Activated T-helper 2 cell treated with anti-CD3 and anti-CD28 coated beads, Interferon-gamma antibody, Interleukin-2, Interleukin-4, amounts not matched to agents 10 μg/mL and 5 μg/mL and 100 μg/mL, durations not matched to agents 14 hours and 24 hours and 36 hours (primary cell): ENCODE results near the gene MAP2K6. TPM values are rescaled to one million over a fixed set of nuclear protein-coding genes. Genes with fewer than 3 reads are reported as not detected.

ENCODE experiments used
- DNase-seq: peaks from one replicate; pipeline ENCODE4 v3.0.0; 2021; ENCODE audit warnings: low spot score
- H3K27ac Mint-ChIP-seq: one replicate; pipeline ENCODE4 v1.8.0; 2021; ENCODE audit warnings: mixed read lengths
- H3K27me3 Mint-ChIP-seq: one replicate; pipeline ENCODE4 v1.8.0; 2021; ENCODE audit warnings: low read depth, mixed read lengths
- H3K36me3 Mint-ChIP-seq: one replicate; pipeline ENCODE4 v1.8.0; 2021; ENCODE audit warnings: low read depth, mixed read lengths
- H3K4me1 Mint-ChIP-seq: one replicate; pipeline ENCODE4 v1.8.0; 2021; ENCODE audit warnings: low read depth, mixed read lengths
- H3K4me3 Mint-ChIP-seq: one replicate; pipeline ENCODE4 v1.8.0; 2021; ENCODE audit warnings: low read depth, mild to moderate bottlenecking, moderate library complexity, mixed read lengths
- H3K9me3 Mint-ChIP-seq: one replicate; pipeline ENCODE4 v1.8.0; 2021; ENCODE audit warnings: mixed read lengths
- intact Hi-C: fragments of 100-400 bp; cut with micrococcal nuclease; formaldehyde crosslinking; loops from one replicate; pipeline ENCODE4 v1.15.1; 2023
- total RNA-seq: library from RNA; stranded (reverse); gene quantifications from 2 replicates; pipeline ENCODE4 v1.2.3, GENCODE V29; 2022

The MAP2K6 gene
- total RNA-seq, 1 donor from 2014 or later = 3.1 TPM

DNA sequence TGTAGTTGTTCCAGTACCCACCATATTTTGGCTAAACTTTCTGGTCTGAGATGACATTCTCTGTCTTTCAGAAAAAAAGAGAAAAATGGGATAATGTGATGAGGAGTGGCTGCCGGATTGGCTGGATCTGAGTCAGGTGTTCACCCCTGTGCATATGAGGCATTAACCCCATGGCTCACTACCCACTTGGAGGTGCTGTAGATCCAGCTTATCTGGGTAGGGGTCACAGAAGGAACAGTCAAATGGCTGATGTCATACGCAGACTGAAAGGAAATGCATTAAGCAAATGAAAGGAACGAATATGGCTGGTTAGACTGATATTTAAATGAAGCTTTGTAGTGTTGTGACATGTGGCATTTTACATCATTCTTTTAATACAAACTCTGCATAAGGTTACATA is 17.3 kb downstream of the MAP2K6 start:
- no peak overlapping the region for H3K4me3 Mint-ChIP-seq
- no peak for DNase-seq
- H3K27me3 Mint-ChIP-seq = no peaks in the 10 kb centered on the region
- no peak overlapping the region for H3K27ac Mint-ChIP-seq
- H3K36me3 Mint-ChIP-seq = no peaks in the 10 kb centered on the region
- H3K9me3 Mint-ChIP-seq = no peaks in the 10 kb centered on the region
- intact Hi-C loops = no loop called here
- H3K4me1 Mint-ChIP-seq = peaks cover 18% of the 10 kb centered on the region

DNA sequence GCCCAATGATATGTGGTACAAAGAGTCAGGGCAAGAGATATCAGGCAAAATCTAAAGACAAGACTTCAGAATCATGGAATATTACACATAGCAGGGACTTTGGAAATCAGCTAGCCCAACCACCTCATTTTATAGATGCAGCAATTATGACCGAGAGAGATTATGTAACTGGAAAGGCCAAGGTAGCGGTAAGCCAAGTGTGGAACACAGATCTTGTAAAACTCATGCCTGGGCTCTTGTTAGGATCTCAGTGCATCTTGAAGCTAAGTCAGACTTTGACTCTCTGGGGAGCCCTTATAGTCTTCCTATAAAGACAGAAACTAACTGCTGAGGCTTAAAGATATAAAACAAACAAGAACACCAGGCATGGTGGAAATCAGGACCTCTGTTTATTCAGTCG is 18.6 kb downstream of the MAP2K6 start:
- Mint-ChIP-seq H3K4me1 (peaks cover 18% of the 10 kb centered on the region), H3K27me3 (no peaks in the 10 kb centered on the region), H3K36me3 (no peaks in the 10 kb centered on the region), H3K27ac (no peak overlapping the region), H3K9me3 (no peaks in the 10 kb centered on the region), H3K4me3 (no peak overlapping the region)
- intact Hi-C loops = no loop called here
- no peak for DNase-seq

DNA sequence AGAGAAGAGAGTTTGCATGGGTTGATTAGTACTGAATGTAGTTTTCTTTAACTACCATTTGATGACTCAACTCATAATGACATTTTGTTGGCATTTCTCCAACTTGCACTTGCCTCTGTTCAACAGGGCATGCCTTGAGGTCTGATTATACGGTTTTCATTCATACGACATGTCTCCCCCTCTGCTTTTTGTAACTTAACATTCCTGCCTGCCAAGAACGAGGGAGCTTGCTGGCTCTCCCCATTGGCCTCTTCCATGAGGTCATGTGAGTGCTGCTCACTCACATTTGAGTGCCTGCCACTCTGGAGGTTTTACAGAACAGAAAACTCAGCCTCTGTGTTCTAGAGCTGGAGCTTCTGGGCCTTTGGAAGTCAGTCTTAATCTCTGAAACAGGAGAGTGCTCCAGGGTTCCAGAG is 19.7 kb downstream of the MAP2K6 start:
- Mint-ChIP-seq H3K27ac (no peak overlapping the region), H3K4me1 (peaks cover 12% of the 10 kb centered on the region), H3K9me3 (no peaks in the 10 kb centered on the region), H3K4me3 (no peak overlapping the region), H3K27me3 (no peaks in the 10 kb centered on the region), H3K36me3 (no peaks in the 10 kb centered on the region)
- intact Hi-C loops = no loop called here
- no peak for DNase-seq

DNA sequence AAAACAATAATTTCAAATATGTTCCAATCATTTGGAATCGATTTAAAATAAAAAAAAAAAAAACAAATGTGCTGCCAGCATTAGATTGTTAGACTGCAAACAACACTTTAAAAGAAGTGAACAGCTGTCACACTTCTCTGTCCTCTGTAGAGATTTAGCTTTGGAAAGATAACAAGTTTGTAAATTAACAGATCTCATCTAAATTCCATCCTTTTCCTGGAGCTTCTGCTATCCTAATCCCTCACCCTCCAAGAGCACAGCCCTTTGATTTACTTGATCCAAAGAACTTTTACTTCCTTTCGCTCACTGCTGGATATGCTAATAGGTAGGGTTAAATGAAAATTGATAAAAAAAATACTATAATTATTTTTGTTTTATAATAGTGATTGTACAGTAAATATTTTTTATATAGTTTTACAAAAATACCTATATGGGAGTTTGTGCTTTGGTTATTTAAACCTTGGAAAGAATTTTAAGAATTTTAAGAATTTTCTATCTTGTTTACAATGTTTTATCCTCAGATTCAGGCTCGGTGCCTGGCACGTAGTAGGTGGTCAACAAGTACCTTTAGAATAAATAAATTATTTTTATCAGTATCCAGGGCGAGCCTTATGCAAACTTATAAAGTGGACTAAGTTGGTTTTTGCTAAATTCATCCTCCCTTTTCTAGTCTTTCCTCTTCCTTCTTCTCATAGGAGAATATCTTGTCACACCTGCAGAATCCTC is 21.6 kb downstream of the MAP2K6 start:
- no peaks in the 10 kb centered on the region for H3K27me3 Mint-ChIP-seq
- intact Hi-C loops = no loop called here
- H3K9me3 Mint-ChIP-seq = peaks cover 7% of the 10 kb centered on the region
- H3K4me1 Mint-ChIP-seq = peaks cover 6% of the 10 kb centered on the region
- peaks cover 7% of the 10 kb centered on the region for H3K36me3 Mint-ChIP-seq
- H3K27ac Mint-ChIP-seq = no peak overlapping the region
- DNase-seq = no peak
- no peak overlapping the region for H3K4me3 Mint-ChIP-seq

DNA sequence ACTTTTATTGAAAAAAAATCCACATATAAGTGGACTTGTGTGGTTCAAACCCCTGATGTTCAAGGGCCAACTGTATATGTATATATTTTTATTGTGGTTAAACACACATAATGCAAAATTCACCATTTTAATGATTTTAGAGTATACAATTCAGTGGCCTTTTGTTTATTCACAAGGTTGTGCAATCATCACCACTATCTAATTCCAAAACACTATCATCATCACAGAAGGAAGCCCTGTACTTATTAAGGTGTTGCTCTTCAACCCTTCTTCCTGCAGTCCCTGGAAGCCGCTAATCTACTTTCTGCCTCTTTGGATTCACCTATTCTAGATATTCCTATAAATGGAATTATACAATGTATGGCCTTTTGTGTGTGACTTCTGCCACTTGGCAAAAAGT is 23.0 kb downstream of the MAP2K6 start:
- intact Hi-C loops = no loop called here
- peaks cover 6% of the 10 kb centered on the region for H3K4me1 Mint-ChIP-seq
- peaks cover 7% of the 10 kb centered on the region for H3K9me3 Mint-ChIP-seq
- H3K27ac Mint-ChIP-seq = no peak overlapping the region
- peaks cover 7% of the 10 kb centered on the region for H3K36me3 Mint-ChIP-seq
- DNase-seq = no peak
- H3K4me3 Mint-ChIP-seq = no peak overlapping the region
- no peaks in the 10 kb centered on the region for H3K27me3 Mint-ChIP-seq

DNA sequence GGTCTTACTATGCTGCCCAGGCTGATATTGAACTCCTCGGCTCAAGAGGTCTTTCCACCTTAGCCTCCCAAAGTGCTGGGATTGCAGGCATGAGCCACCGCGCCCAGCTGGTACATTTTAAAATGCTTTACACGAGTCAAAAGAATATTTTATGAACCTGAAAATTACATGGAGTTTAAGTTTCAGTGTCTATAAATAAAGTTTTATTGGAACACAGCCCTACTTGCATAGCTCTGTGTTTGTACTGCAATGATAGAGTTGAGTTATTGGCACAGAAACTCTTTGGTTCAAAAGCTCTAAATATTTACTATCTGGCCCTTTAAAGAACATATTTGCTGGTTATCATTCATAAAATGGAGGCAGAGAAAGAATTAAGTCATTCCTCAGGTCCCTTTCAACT is 24.3 kb downstream of the MAP2K6 start:
- Mint-ChIP-seq H3K27me3 (no peaks in the 10 kb centered on the region), H3K4me1 (peaks cover 6% of the 10 kb centered on the region), H3K27ac (no peak overlapping the region), H3K4me3 (no peak overlapping the region), H3K36me3 (peaks cover 7% of the 10 kb centered on the region), H3K9me3 (peaks cover 7% of the 10 kb centered on the region)
- DNase-seq = no peak
- intact Hi-C loops = no loop called here

DNA sequence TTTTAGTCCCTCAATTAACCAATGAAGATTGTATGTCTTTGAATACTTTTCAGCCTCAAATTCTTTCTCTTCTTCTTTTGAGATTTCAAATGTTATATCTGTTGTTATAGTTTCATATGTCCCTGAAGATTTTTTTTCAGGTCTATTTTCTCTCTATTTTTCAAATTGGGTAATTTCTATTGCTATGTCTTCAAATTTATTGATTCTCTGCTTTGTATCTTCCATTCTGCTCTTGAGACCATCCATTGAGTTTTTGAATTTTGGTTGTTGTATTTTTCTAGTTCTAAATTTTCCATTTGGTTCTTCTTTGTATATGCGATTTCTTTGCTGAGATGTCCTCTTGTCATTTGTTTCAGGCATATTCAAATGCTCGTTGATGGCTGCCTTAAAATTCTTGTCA is 26.7 kb downstream of the MAP2K6 start:
- peaks cover 7% of the 10 kb centered on the region for H3K36me3 Mint-ChIP-seq
- intact Hi-C loops = no loop called here

DNA sequence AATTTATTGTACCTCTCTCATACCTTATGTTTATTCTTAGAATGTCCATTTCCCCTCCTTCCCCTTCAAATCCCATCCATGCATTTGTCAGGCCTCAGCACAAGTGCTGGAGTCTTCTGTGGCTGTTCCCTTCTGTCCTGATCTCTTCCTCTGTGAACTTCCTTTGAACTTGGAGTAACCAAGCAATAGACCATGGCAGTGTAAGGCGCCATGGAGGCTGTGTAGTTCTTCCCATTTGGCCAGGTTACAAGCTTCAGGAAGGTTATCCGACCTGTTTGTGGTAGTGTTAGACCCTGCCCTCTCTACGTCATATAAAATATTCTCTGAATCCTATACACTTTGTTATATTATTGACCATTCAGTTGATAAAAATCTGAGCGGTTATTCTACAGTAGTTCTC is 28.6 kb downstream of the MAP2K6 start:
- Mint-ChIP-seq H3K4me3 (no peak overlapping the region), H3K27me3 (no peaks in the 10 kb centered on the region), H3K36me3 (peaks cover 7% of the 10 kb centered on the region), H3K4me1 (peaks cover 8% of the 10 kb centered on the region), H3K9me3 (peaks cover 7% of the 10 kb centered on the region), H3K27ac (no peak overlapping the region)
- intact Hi-C loops = no loop called here
- DNase-seq = no peak

More for the DNA sequence above, 26.7 kb downstream of the MAP2K6 start:
- H3K4me1 Mint-ChIP-seq = peaks cover 8% of the 10 kb centered on the region
- H3K27ac Mint-ChIP-seq = no peak overlapping the region
- no peak for DNase-seq
- no peak overlapping the region for H3K4me3 Mint-ChIP-seq
- H3K27me3 Mint-ChIP-seq = no peaks in the 10 kb centered on the region
- peaks cover 7% of the 10 kb centered on the region for H3K9me3 Mint-ChIP-seq

DNA sequence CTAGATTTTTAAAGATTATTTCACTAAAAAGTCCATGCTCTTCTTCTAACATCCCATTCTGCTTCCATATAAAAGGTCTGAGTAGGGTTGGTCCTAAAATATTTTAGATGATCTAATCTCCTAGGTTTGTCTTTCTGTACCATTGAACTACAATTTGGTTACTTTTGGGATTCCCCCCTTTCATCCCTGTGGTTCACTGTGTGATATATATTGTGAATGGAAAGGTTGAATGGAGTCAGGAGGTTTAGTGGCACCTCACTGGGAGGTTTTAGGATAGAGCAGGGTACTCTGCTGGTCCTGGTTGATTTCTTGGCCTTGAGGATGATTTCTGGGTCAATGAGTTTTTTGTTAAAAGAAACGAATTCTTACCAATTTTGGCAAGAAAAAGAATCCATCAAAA is 29.5 kb downstream of the MAP2K6 start:
- Mint-ChIP-seq H3K9me3 (peaks cover 7% of the 10 kb centered on the region), H3K4me1 (peaks cover 8% of the 10 kb centered on the region), H3K36me3 (peaks cover 7% of the 10 kb centered on the region), H3K27me3 (no peaks in the 10 kb centered on the region), H3K4me3 (no peak overlapping the region), H3K27ac (no peak overlapping the region)
- DNase-seq = no peak
- intact Hi-C loops = no loop called here

DNA sequence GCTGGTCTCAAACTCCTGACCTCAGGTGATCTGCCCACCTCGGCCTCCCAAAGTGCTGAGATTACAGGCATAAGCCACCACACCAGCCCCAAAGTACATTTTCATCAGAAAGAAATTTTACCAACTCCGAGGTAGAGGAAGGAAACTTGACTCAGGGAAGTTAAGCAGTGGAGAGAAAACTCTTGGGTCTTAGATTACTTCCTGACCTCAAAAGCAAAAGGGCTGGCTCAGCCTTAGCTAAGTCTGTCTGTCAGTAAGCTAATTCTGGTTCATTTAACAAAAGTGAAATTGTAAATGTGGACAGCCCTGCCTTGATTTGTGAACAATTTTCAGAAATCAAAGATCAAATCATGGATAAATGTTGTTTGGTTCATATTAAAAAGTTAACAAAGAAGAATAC is 30.6 kb downstream of the MAP2K6 start:
- intact Hi-C loops = no loop called here
- Mint-ChIP-seq H3K4me3 (no peak overlapping the region), H3K27ac (no peak overlapping the region), H3K9me3 (peaks cover 7% of the 10 kb centered on the region), H3K27me3 (no peaks in the 10 kb centered on the region), H3K4me1 (peaks cover 2% of the 10 kb centered on the region), H3K36me3 (peaks cover 7% of the 10 kb centered on the region)
- DNase-seq = no peak

DNA sequence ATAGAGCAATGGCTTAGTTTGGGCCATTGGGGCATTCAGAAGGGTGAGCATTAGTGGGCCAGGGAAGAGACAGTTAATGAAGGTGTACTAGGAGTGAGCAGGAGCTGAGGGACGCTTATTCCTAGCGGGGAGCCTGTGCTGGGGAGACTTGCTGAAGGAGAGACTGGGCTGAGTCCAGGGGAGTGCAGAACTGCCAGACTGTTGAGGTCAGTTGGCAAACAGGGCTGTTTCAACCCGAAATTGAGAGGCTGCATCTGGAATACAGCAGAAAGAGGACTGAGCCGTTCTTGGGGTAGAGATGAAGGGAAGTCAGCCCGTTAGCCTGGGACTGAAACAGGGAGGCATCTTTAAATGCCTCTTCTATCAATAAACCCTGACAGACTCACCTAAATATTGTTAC is 33.2 kb downstream of the MAP2K6 start:
- intact Hi-C loops = no loop called here
- no peak for DNase-seq
- no peaks in the 10 kb centered on the region for H3K36me3 Mint-ChIP-seq
- no peaks in the 10 kb centered on the region for H3K27me3 Mint-ChIP-seq
- no peak overlapping the region for H3K27ac Mint-ChIP-seq
- H3K4me3 Mint-ChIP-seq = no peak overlapping the region
- no peaks in the 10 kb centered on the region for H3K9me3 Mint-ChIP-seq
- peaks cover 7% of the 10 kb centered on the region for H3K4me1 Mint-ChIP-seq

DNA sequence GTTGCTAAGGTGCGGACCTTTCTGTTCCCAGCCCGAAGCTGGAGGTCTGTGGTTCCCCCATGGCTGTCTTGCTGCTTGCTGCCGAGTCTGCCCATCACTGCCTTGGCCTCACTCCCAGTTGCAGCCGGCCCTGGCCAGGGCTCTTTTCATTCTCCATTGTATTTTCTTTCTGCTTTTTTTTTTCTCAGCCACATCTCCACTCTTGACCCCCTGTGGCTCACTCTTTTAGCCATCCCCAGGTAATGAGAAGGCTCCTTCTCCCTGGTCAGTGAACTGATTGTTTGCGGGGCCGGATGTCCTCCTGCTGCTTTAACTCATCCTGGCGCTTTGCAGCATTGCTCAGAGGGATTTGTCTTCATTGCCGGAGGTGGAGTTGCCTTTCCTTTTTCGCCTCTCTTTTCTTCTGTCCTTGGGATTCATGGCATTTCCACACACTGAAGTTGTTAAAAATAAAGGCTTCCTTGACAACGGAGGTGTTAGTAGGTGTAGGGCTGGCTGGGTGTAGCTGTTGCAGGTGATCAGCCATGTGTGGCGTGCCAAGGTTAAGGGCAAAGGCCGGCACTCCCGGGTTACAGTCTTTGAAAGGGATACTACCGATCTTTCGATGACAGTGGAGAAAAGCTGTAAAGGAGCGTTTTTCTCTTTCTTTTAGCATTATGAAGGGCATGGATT is 34.1 kb downstream of the MAP2K6 start:
- H3K9me3 Mint-ChIP-seq = no peaks in the 10 kb centered on the region
- no peaks in the 10 kb centered on the region for H3K27me3 Mint-ChIP-seq
- no peaks in the 10 kb centered on the region for H3K36me3 Mint-ChIP-seq
- no peak for DNase-seq
- intact Hi-C loops = no loop called here
- peaks cover 7% of the 10 kb centered on the region for H3K4me1 Mint-ChIP-seq
- H3K4me3 Mint-ChIP-seq = no peak overlapping the region
- H3K27ac Mint-ChIP-seq = no peak overlapping the region

DNA sequence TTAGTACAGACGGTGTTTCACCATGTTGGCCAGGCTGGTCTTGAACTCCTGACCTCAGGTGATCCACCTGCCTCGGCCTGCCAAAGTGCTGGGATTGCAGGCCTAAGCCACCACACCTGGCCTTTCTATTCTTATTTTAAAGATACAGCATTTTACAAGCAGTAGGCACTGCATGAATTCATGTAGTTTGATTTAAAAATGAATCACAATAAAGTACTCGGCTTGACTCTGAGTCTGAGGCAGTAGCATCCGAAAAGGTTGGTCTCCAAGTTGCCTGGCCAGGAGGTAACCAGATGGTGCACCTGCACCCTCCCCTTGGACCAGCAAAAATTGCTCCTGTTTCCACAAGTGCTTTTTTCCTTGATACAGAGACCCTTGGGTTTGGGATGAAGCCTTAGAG is 35.6 kb downstream of the MAP2K6 start:
- Mint-ChIP-seq H3K9me3 (no peaks in the 10 kb centered on the region), H3K27me3 (no peaks in the 10 kb centered on the region), H3K4me3 (no peak overlapping the region), H3K27ac (no peak overlapping the region), H3K4me1 (peaks cover 5% of the 10 kb centered on the region), H3K36me3 (no peaks in the 10 kb centered on the region)
- no peak for DNase-seq
- intact Hi-C loops = no loop called here
